GM13977 (cell line): ENCODE data around the gene FAM162A.
"Not testable (repeated sequence)": the region's sequence is repeated elsewhere in the genome, so short reads cannot be mapped to it uniquely, and the experiment has no call there.

Source experiments
- DNase-seq: peaks from one replicate; pipeline ENCODE4 v3.0.0; 2012; ENCODE audit warnings: low spot score
- in situ Hi-C: fragments of 300-500 bp; cut with MboI; formaldehyde crosslinking; loops from one replicate; pipeline ENCODE4 v1.12.0; 2022; ENCODE audit warnings: low sequenced_read_pairs, low pct_unique_long_range_greater_than_20kb, mixed read lengths, inconsistent platforms; ENCODE audit not compliant: unreplicated experiment
- TF ChIP-seq, protein P1 (sequence below): IDR thresholded peaks from 2 replicates; pipeline ENCODE4 v1.5.1; 2012; ENCODE audit warnings: mild to moderate bottlenecking, control low read depth; ENCODE audit not compliant: insufficient read depth; ENCODE audit errors: extremely low read depth, missing control alignments

FAM162A gene

DNA sequence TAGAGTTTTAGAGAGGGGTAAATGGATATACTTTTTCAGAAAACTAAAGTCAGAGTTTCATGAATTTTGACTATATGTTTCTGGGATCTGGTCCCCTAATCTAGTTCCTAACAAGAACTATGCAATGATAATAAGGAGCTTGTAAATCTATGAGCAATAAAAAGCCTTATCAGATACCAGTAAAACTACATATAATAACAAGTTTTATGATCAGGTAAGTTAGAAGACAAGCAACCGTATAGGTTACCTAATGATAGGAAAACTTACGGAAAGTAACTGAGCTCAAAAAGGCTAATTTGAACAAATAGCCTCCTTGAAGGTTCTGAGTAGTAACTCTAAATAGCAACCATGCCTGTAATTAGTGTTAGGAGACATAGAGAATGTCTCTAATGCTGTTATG lies 22.0 kb upstream of the FAM162A start:
- DNase-seq = no peak
- TF ChIP-seq, protein P1, sequence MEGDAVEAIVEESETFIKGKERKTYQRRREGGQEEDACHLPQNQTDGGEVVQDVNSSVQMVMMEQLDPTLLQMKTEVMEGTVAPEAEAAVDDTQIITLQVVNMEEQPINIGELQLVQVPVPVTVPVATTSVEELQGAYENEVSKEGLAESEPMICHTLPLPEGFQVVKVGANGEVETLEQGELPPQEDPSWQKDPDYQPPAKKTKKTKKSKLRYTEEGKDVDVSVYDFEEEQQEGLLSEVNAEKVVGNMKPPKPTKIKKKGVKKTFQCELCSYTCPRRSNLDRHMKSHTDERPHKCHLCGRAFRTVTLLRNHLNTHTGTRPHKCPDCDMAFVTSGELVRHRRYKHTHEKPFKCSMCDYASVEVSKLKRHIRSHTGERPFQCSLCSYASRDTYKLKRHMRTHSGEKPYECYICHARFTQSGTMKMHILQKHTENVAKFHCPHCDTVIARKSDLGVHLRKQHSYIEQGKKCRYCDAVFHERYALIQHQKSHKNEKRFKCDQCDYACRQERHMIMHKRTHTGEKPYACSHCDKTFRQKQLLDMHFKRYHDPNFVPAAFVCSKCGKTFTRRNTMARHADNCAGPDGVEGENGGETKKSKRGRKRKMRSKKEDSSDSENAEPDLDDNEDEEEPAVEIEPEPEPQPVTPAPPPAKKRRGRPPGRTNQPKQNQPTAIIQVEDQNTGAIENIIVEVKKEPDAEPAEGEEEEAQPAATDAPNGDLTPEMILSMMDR = no peak
- in situ Hi-C loops = no loop called here

DNA sequence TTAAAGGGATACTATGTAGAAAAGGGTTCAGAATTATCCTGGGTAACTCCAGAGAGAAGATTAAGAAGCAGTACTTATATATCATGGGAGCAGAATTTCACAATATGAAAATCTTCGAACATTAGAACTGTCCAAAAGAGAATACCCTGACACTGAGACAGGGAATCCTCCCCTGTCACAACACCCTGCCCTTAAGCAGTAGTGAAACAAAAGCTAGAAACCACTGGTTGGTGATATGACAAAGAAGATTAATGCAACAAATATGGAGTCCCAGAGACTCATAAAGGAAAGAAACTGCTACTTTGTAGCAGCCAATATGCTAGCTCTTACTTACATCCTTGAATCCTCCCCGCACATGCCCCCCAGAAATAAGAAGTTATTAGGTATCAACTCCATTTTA lies 19.5 kb upstream of the FAM162A start:
- in situ Hi-C loops = no loop called here
- no peak for DNase-seq

DNA sequence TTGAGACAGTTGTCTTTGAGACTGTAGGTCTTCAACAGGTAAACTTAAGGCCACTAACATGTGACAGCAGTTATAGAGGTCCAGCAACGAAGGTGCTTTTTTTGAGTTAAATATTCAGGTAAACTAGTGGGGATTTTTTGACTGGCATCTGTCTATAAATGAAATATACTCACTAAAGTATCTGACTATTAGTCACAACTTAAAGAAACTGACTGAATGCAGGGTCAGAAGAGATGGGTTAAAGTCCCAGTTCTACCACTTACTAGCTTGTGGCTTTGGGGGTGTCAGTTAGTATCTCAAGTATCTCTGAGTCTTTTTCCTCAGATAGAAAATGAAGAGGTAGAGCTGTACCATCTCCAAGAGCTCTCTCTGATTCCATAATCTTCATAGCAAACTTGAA lies 18.9 kb upstream of the FAM162A start:
- TF ChIP-seq, protein P1 = no peak

More for the DNA sequence above, 19.5 kb upstream of the FAM162A start:
- TF ChIP-seq, protein P1 = no peak

DNA sequence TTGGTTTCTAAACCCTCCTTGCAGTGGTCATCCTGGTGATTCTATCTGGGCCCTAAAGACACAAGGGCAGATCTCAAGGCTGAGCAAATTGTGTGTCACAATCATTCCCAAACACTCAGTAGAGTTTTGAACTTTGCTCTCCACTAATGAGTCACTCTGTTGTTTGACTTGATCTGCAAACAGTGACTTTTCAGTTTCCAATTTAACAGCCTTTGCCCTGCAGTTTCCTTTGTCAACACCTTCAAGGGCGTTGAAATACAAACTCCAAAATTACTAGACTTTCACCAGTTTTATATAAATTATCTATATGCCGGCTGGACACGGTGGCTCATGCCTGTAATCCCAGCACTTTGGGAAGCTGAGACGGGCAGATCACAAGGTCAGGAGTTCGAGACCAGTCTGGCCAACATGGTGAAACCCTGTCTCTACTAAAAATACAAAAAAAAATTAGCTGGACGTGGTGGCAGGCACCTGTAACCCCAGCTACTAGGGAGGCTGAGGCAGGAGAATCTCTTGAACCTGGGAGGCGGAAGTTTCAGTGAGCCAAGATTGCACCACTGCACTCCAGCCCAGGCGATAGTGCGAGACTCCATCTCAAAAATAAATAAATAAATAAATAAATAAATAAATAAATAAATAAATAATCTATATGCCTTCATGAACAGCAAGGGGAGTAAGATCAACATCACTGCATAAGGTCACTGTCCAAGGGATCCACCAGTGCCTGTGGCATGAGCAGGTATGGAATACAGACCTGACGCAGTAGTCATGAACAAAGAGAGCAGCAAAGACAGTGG lies 18.2 kb upstream of the FAM162A start:
- DNase-seq, in situ Hi-C loops: not testable (repeated sequence)

More for the DNA sequence above, 18.9 kb upstream of the FAM162A start:
- in situ Hi-C loops = no loop called here
- no peak for DNase-seq

DNA sequence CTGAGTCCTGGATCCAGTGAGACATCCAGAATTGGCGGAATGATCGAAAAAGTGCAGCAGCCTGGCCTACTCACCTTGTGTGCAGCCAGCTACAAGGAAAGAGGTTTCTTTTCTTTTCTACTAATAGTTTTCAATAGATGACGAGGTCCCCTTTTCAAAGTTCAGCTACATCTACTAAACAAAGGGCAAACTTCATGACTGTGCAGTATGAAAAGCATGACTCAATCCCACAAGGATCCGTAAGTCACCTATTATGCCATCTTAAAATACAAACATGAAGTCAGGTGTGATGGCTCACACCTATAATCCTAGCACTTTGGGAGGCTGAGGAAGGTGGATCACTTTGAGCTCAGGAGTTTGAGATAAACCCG lies 17.6 kb upstream of the FAM162A start:
- TF ChIP-seq, protein P1 = no peak
- in situ Hi-C loops = no loop called here
- DNase-seq = no peak

DNA sequence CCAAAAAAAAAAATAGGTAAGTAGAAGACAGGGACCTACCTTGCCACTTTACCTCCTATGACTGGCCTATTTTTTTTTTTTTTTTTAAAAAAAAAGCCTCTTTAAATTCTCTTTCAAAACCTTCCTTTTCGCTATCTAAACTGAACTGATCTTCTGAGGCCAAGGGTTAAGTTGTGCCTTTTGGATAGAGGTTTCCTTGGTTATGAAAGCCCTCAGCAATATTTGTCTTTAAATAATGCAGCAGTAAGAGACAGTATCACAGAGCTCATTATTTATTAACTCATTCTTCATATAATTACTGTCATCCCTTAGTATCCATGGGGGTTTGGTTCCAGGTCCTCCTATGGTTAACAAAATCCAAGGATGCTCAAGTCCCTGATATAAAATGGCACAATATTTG lies 9.9 kb upstream of the FAM162A start:
- in situ Hi-C loops = no loop called here
- no peak for DNase-seq
- TF ChIP-seq, protein P1 = no peak

DNA sequence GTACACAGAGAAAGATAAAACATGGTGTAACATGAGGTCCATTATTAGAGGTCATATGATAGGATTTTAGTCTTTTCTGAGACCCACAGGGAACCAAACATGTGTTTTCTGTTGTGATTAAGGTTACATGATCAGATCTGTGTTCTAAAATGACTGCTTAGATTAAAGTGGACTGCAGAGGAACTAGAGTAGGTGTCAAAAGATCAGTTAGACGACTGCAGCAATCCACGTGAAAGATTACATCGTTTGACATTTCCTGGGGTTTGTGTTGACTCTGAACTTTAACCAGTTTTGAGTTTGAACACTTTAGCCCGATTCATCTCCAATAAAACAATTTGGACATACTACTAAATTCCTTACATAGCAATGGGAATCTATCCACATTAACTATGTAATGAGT lies 6.0 kb upstream of the FAM162A start:
- no peak for DNase-seq
- in situ Hi-C loops = no loop called here

More for the DNA sequence above, 6.0 kb upstream of the FAM162A start:
- TF ChIP-seq, protein P1 = no peak
